ENCODE data around the gene SLIT1.

Gene SLIT1

DNA sequence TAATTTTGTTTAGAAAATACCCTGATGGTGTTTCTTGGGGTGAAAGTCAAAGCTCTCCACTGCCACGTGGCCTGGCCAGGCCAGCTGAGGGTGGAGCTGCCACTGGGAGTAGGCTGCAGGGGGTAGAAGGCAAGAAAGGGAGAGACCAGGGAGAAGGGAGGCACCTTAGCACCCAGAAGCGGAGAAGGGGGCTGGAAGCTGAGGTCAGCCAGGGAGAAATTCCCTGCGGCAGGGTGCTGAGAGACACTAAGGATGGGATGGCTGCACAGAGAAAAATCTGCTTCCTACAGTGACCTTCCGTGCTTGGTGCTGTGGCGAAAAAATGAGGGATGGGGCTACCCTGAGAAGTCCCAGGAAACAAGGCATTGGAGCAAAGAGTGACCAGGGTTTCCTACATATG lies 143.7 kb downstream of the SLIT1 start:
- ChIA-PET POLR2A (no interaction called here), CTCF (interaction anchor here (2.2 kb wide), 1 partner anchor 16 kb away, joined by 8 read pairs; no protein-coding TSS in a partner anchor)

DNA sequence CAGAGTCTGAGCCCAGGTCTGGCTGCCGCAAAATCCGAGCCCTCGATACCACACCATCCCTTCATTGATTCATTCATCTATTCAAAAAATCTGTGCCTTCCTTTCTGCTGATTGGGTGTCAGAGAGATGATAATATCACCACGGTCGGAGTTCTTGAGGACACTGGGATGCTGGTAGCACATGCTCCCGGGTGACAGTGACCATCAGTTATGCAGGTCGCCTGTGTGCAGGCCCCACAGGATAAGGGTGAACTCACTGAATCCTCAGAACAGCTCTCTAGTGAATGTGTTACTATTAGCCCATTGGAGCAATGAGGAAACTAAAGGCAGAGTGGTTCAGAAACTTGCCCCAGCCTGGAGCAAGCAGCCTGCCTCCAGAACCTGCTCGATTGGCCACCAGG lies 145.1 kb downstream of the SLIT1 start:
- ChIA-PET POLR2A (no interaction called here), CTCF (interaction anchor here (2.2 kb wide), 1 partner anchor 15 kb away, joined by 8 read pairs; no protein-coding TSS in a partner anchor)
- no peak for TF ChIP-seq L3MBTL2 (conservative IDR thresholded peaks at IDR 0.05)
- TF ChIP-seq BHLHE40 (IDR thresholded peaks at IDR 0.05; ENCODE audit: borderline replicate concordance) = no peak
- TF ChIP-seq SUZ12 (IDR thresholded peaks at IDR 0.05) = no peak
- TF ChIP-seq CTBP1 (IDR thresholded peaks at IDR 0.05; ENCODE audit: borderline replicate concordance) = no peak
- no peak for TF ChIP-seq ELF4 (IDR thresholded peaks at IDR 0.05)
- no peak for TF ChIP-seq NFRKB (IDR thresholded peaks at IDR 0.05)
- TF ChIP-seq, protein P1, sequence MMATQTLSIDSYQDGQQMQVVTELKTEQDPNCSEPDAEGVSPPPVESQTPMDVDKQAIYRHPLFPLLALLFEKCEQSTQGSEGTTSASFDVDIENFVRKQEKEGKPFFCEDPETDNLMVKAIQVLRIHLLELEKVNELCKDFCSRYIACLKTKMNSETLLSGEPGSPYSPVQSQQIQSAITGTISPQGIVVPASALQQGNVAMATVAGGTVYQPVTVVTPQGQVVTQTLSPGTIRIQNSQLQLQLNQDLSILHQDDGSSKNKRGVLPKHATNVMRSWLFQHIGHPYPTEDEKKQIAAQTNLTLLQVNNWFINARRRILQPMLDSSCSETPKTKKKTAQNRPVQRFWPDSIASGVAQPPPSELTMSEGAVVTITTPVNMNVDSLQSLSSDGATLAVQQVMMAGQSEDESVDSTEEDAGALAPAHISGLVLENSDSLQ (IDR thresholded peaks at IDR 0.05) = no peak
- DNase-seq (ENCODE audit: extremely low spot score) = no peak

More for the DNA sequence above, 143.7 kb downstream of the SLIT1 start:
- TF ChIP-seq ELF4 (IDR thresholded peaks at IDR 0.05) (no peak), BHLHE40 (IDR thresholded peaks at IDR 0.05; ENCODE audit: borderline replicate concordance) (no peak), FOXM1 (IDR thresholded peaks at IDR 0.05; ENCODE audit: borderline replicate concordance) (no peak), SP1 (IDR thresholded peaks at IDR 0.05) (no peak), SUZ12 (IDR thresholded peaks at IDR 0.05) (no peak), ZNF384 (IDR thresholded peaks at IDR 0.05) (no peak), HDGF (IDR thresholded peaks at IDR 0.05; ENCODE audit: borderline replicate concordance) (no peak), FOXK2 (IDR thresholded peaks at IDR 0.05) (no peak), L3MBTL2 (conservative IDR thresholded peaks at IDR 0.05) (no peak)
- DNase-seq (ENCODE audit: extremely low spot score) = no peak

DNA sequence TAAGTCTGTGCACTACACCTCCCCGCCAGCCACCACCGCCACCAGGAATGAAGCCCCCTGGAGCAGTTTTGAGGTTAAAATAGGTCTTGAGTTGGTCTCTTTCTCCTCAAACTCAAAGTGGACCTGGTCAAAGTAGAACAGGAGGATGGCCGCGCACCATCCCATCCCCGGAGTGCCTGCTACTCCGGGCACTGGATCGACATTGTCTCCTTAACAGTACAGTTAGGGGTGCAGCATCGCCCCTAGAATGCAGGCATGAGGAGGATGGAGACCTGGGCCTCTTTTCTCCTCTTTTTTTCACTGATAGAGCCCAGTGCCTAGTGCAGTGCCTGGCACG lies 145.5 kb downstream of the SLIT1 start:
- DNase-seq (ENCODE audit: extremely low spot score) = no peak
- CTCF ChIA-PET = interaction anchor here (1.0 to 1.2 kb wide), 2 partner anchors 16 to 170 kb away, joined by 5 read pairs; no protein-coding TSS in a partner anchor
- no peak for TF ChIP-seq FOXK2 (IDR thresholded peaks at IDR 0.05)
- no peak for TF ChIP-seq FOXM1 (IDR thresholded peaks at IDR 0.05; ENCODE audit: borderline replicate concordance)
- no peak for TF ChIP-seq SP1 (IDR thresholded peaks at IDR 0.05)
- TF ChIP-seq SUZ12 (IDR thresholded peaks at IDR 0.05) = no peak
- TF ChIP-seq TARDBP (IDR thresholded peaks at IDR 0.05) = no peak
- TF ChIP-seq CTBP1 (IDR thresholded peaks at IDR 0.05; ENCODE audit: borderline replicate concordance) = no peak
- TF ChIP-seq L3MBTL2 (conservative IDR thresholded peaks at IDR 0.05) = no peak
- TF ChIP-seq BHLHE40 (IDR thresholded peaks at IDR 0.05; ENCODE audit: borderline replicate concordance) = no peak
- POLR2A ChIA-PET = no interaction called here

DNA sequence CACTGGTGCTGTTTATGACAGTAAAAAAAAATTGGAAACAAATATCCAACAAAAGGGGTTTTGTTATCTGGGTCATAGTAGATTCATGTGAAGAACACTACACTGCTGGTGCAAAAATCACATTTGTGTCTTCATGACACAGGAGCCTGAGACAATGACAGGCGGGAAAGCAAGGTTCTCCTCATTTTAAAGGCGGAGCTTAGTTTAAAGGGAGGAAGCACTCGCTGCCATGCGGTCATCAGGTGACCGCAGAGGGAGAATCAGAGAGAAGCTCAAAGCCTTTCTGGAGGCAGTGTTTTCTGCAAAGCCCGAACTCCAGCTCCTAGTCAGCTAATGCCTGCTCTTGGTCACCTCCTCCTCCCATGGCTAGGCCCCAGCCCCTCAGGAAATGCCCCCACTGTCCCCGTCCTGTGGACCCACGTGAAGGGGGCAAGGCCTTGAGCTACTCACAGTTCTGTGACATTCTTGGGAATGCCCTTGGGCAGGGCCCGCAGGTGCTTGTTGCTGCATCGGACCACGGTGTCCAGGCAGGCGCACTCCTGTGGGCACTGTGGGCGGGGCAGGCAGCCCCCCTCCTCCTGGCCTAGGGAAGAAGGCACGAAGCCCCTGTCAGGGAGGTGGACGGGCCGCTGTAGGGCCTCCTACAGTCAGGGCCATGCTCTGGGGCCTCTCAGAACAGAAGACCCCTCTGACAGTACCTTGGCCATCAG lies 146.1 kb downstream of the SLIT1 start:
- ChIA-PET POLR2A (no interaction called here), CTCF (interaction anchor here (1.0 to 1.2 kb wide), 3 partner anchors 15 to 194 kb away, joined by 4 to 5 read pairs (median 5); no protein-coding TSS in a partner anchor)
- DNase-seq (ENCODE audit: extremely low spot score) = no peak
- no peak for TF ChIP-seq CTBP1 (IDR thresholded peaks at IDR 0.05; ENCODE audit: borderline replicate concordance)
- TF ChIP-seq, protein P1 (IDR thresholded peaks at IDR 0.05) = no peak
- TF ChIP-seq ZNF384 (IDR thresholded peaks at IDR 0.05) = no peak
- no peak for TF ChIP-seq FOXA1 (IDR thresholded peaks at IDR 0.05)
- no peak for TF ChIP-seq SUZ12 (IDR thresholded peaks at IDR 0.05)
- no peak for TF ChIP-seq BHLHE40 (IDR thresholded peaks at IDR 0.05; ENCODE audit: borderline replicate concordance)
- TF ChIP-seq NFRKB (IDR thresholded peaks at IDR 0.05) = no peak
- TF ChIP-seq ARNT (IDR thresholded peaks at IDR 0.05) = no peak
- no peak for TF ChIP-seq SP1 (IDR thresholded peaks at IDR 0.05)
- TF ChIP-seq L3MBTL2 (conservative IDR thresholded peaks at IDR 0.05) = no peak
- TF ChIP-seq FOXM1 (IDR thresholded peaks at IDR 0.05; ENCODE audit: borderline replicate concordance) = no peak
- no peak for TF ChIP-seq LEF1 (IDR thresholded peaks at IDR 0.05; ENCODE audit: borderline replicate concordance)
- no peak for TF ChIP-seq ELF4 (IDR thresholded peaks at IDR 0.05)
- no peak for TF ChIP-seq FOXK2 (IDR thresholded peaks at IDR 0.05)
- TF ChIP-seq HDGF (IDR thresholded peaks at IDR 0.05; ENCODE audit: borderline replicate concordance) = no peak
- no peak for TF ChIP-seq TARDBP (IDR thresholded peaks at IDR 0.05)

DNA sequence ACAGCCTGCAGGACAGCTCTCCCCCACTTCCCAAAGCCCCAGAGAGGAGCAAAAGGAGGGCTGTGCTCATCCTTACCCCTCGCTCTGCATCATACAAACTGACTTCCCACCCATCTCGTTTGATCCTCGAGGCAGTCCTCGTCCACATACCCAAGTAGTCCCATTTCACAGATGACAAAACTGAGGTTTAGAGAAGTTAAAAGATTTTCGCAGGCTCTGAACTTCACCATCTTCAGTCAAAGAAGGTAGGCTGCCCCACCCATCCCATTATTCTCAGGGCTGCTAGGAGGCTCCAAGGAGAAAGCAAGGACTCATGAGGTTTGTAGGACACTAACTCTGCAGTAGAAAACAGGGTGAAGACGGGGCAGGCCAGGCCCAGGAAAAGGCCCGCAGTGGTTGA lies 147.1 kb downstream of the SLIT1 start:
- DNase-seq (ENCODE audit: extremely low spot score) = no peak
- ChIA-PET CTCF (interaction anchor here (0.8 to 3.2 kb wide), 3 partner anchors 14 to 172 kb away, joined by 5 to 19 read pairs (median 8); no protein-coding TSS in a partner anchor), POLR2A (no interaction called here)
- TF ChIP-seq HDGF (IDR thresholded peaks at IDR 0.05; ENCODE audit: borderline replicate concordance) (no peak), BHLHE40 (IDR thresholded peaks at IDR 0.05; ENCODE audit: borderline replicate concordance) (no peak), ZNF384 (IDR thresholded peaks at IDR 0.05) (no peak), CTBP1 (IDR thresholded peaks at IDR 0.05; ENCODE audit: borderline replicate concordance) (no peak), TARDBP (IDR thresholded peaks at IDR 0.05) (no peak), L3MBTL2 (conservative IDR thresholded peaks at IDR 0.05) (no peak), ARNT (IDR thresholded peaks at IDR 0.05) (no peak), SUZ12 (IDR thresholded peaks at IDR 0.05) (no peak), ELF4 (IDR thresholded peaks at IDR 0.05) (no peak), FOXK2 (IDR thresholded peaks at IDR 0.05) (no peak), LEF1 (IDR thresholded peaks at IDR 0.05; ENCODE audit: borderline replicate concordance) (no peak), NFRKB (IDR thresholded peaks at IDR 0.05) (no peak), FOXM1 (IDR thresholded peaks at IDR 0.05; ENCODE audit: borderline replicate concordance) (no peak), SP1 (IDR thresholded peaks at IDR 0.05) (no peak)
- TF ChIP-seq, protein P1 (IDR thresholded peaks at IDR 0.05) = no peak
